Ureter (tissue), 1 donor: ENCODE data around the gene DAPK1. TPM values are rescaled to one million over a fixed set of nuclear protein-coding genes. Genes with fewer than 3 reads are reported as not detected.

Source experiments
- DNase-seq: peaks from one replicate; pipeline ENCODE4 v3.0.0-alpha.2; 2020; ENCODE audit warnings: low spot score
- total RNA-seq: library from RNA; stranded (reverse); gene quantifications from one replicate; pipeline ENCODE4 v1.2.4, GENCODE V29; 2023
- donor health status: DM: yes; HTN: yes; CAD: no.

DAPK1 gene
- total RNA-seq, 1 donor from 2014 or later = 100 TPM

DNA sequence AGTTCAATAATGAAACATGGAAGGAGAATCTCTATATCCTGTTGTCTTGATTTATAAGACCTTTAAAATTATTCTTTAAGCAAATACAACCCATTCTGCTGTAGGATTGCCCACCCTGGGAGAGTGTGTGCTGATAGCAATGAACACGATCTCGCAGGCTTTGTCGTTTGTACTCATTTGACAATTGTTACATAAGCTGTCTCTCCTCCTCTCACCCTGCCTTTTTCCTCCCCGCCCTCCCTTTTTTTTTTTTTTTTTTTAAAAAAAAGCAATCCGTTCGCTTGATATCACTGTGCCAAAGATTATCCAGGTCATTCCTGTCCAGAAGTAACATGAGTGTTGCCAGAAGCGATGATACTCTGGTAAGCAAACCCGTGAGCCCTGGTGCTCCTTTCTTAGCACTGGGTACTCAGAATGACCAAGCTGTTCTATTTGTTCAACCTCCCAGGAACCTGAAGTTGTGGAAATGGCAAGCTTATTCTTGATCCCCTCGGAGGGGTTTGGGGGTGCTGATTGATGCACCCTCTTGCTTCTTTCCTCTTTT lies 145.5 kb downstream of the DAPK1 start:
- DNase-seq = no peak

DNA sequence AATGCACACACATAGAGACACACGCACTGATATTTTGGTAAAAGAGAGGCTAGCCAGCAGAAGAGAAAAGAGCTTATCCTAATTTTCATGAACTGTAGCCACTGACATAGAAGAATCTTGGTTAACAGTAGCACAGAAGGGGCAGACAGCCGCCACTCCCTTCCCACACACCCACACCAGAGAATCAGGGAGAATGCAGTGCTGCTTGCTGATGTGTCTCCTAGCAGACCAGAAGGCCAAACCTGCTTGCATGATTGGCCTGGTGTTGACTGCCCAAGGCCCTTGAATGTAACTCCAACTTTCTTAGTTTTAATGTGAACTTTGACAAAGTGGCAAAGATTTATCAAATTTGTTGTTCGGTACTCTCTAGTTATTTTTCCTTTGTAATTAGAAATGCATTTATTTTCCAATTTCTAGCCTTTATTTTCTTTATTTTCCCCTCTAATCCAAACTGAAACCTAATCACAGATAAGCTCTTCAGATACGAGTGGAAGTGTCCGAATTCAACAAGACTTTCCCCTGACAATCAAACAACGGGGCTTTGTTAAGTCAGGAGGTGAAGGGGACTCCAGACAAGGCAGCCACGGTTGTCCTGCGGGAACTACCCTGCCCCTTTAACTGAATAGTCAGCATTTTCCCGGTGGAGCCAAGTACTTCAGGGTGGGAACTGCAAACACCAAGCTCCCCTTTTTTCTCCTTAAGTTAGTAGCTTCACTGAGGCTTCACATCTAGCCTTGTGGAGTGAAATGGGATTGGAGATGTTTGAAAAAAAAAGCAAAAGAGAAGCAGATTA lies 146.3 kb downstream of the DAPK1 start:
- no peak for DNase-seq

DNA sequence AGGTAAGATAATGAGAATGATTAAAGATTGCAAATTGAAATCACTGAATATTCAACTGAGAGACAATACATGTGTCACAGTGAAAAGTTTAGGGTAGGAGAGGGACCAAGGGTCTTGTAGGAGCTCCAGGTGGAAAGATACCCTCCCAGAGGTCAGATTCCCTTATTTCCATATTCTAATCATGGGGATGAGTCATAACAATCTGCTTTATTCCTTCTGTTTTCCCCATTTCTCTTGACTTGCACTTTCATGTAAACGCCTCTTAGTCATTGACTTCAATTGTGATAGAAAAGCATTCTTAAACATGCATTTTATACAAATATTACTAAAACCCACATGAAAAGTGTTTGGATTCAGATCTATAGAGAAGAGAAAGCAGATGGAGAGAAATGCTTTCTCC lies 147.0 kb downstream of the DAPK1 start:
- no peak for DNase-seq

DNA sequence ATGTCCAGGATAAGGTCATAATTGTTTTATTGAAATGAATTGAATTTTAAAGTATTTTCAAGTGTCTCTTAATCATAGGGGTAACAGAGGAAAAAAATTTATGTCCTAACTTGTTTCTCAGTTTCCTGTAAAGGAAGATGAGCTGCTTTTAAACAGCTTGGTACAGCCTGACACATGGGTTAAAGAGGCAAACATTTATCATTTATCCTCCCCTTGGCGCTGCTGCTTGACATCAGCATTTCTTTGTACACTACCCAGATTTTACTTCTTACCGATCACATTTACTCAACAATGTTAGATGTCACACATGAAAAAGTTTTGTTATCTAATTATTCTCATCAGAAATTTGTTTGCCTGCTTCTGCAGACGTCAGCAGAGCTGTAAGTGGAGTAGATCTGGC lies 148.9 kb downstream of the DAPK1 start:
- DNase-seq = no peak

DNA sequence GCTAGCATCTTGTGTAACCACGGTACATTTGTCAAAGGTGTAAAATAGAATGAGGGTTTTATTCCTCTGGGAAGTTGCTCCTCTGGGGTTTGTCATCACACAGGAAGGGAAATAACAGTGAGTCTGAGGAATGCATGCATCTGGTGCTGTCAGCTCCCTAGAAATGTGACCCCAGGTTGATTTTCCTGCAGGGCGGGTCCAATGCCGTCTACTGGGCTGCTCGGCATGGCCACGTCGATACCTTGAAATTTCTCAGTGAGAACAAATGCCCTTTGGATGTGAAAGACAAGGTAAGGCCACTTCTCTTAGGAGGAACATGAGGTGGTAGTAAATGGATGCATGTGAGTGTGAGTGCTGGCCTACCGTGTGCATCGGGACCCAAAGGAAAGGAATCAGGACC lies 149.4 kb downstream of the DAPK1 start:
- DNase-seq = no peak

DNA sequence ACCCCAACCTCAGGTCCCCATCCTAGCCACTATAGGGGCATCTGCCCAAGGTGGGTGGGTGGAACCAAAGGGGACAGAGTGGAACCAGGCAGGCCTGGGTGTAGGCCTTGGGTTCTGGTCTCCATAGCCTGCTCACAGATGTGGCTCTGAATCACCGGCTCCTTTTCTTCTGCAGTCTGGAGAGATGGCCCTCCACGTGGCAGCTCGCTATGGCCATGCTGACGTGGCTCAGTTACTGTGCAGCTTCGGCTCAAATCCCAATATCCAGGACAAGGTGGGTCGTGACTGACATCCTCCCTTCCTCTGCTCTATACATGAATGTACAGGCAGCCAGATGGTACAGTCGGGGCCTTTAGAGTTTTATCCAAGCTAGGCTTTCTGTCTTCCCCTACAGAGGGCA lies 150.9 kb downstream of the DAPK1 start:
- no peak for DNase-seq

DNA sequence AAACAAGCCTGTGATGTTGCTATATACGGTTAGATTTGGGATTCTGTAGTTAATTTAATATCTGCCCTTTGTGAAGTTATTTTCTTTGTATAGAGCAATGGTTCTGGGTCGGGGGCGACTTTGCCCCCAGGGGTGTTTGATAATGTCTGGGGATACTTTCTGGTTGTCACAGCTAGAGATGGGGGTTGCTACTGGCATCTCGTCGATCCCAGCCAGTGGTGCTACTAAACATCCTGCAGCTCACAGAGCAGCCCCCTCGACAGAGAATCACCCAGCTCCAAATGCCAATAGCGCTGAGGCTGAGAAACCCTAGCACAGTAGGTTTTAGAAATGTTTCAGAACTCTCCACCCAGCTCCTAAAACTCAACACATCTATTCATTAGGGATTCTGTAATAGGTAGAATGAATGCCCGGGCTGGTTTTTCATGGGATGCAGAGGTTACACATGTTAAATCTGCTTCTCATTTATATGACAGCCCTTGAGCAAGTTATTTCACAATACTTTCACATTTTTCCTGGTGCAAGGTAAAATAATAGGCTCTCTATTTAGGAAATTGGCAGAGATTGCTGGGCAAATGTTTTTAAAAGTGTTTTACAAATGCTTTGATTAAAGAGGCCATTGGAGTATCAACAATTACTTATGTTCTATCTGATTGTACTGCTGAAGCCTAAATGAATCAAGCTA lies 153.1 kb downstream of the DAPK1 start:
- no peak for DNase-seq

DNA sequence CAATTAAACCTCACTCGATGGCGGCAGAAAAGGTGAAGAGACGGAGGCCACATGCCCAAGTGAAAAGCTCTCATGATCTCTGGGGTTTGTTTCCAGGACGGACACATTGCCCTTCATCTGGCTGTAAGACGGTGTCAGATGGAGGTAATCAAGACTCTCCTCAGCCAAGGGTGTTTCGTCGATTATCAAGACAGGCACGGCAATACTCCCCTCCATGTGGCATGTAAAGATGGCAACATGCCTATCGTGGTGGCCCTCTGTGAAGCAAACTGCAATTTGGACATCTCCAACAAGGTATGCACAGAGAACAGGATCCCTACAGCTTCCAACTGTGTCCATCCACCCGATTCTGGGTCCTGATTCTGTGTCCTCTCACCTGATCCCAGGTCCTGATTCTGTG lies 153.8 kb downstream of the DAPK1 start:
- no peak for DNase-seq

DNA sequence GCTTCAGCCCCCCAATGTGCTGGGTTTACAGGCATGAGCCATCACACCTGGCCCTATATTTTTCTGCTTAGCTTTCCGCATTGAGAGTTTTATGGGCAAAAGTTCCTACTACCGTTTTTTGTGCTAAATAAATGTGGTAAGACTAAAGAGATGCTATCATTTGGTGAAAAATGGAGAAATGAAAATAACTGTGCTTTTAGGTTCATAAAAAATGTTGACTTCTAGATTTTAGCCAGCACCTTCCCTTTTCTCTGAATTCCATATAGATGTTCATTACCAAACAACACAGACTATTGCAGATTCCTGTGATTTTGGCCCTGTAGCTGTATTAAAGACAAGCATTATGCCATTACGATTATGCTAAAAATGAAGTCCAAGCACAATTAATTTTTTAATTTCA lies 156.3 kb downstream of the DAPK1 start:
- no peak for DNase-seq

DNA sequence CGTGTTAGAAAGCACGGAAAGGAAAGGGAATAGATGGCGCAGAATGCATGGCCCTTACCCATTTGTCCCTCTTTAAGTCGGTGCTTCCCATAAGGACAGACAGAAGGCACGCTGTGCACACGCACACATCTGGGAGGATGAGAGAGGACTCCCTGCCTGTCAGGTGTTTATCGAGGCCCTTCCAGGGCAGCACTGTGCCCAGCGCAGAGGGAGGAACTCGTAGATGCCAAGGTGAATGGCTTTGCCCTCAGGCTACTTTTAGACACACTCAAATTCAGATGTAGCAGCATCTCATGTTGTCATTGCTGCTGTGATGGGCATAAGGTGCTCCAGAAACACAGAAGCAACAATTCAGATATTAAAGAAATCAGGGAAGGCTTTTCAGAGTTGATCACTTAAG lies 158.1 kb downstream of the DAPK1 start:
- DNase-seq = no peak

DNA sequence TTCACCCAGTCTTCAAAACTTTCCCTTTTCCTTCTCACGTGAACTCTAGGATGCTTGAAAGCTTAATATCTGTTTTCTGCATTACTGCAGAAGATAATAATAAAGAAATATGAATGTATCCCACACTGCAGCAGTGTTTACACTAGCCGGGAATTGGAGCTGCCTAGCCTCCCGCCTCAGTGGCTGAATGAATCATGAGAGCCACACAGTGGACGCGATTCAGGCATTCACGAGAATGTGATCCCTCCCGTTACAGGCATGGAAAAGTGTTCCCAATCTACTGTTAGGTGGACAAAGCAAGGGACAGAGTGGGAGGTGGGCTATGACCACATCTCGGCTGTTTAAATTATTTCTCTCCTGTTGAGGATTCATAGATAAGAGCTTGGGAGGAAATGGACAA lies 158.8 kb downstream of the DAPK1 start:
- DNase-seq = no peak

DNA sequence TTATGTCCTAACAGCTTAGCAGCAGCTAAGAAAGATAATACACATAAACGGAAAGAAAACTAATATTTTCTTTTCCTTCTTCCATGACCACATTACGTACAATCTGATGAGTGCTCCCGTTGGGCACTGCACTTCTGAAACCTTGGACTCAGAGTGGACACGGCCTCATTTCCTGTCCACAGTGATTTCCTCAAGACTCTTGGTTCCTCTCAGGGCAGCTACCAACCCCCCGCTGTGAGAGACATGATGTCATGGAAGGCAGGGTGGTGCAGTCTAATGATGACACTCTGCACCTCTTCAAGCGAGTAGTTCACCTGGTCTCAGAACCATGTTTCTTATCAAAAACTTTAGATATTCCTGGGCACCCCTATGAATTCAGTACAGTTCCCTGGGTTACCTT lies 159.5 kb downstream of the DAPK1 start:
- DNase-seq = no peak

DNA sequence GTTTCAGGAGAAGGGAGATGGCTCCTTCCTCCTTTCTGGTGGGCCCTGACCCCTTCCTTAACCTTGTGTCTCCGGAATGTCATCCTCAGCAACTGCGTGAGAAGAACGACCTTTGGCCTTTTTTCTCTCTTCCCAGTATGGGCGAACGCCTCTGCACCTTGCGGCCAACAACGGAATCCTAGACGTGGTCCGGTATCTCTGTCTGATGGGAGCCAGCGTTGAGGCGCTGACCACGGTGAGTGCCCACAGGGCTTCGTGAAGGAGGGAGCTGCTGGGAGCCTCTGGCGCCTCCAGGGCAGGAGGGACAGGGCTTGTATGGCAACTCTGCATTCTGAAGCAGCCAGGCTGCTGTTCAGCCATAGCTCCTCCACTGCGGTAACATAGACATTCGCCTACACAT lies 160.2 kb downstream of the DAPK1 start:
- no peak for DNase-seq

DNA sequence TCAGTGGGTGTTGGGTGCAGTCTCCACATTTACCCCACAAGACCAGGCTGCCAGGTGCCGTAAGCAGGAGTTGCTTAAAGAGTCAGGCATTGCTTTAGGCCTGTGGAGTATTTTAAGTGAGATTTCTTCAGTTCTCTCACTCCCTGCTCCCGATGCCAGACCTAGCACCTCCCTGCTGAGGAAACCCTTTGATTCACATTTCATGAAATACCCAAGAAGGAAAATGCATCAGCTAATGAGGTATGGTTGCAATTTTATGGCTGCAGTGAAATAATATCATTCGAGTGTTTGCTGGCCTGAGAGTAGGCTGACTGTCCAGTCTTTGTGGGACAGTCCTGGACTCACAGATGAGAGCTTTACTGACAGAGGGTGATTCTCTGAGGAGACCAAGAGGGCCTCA lies 160.8 kb downstream of the DAPK1 start:
- no peak for DNase-seq

DNA sequence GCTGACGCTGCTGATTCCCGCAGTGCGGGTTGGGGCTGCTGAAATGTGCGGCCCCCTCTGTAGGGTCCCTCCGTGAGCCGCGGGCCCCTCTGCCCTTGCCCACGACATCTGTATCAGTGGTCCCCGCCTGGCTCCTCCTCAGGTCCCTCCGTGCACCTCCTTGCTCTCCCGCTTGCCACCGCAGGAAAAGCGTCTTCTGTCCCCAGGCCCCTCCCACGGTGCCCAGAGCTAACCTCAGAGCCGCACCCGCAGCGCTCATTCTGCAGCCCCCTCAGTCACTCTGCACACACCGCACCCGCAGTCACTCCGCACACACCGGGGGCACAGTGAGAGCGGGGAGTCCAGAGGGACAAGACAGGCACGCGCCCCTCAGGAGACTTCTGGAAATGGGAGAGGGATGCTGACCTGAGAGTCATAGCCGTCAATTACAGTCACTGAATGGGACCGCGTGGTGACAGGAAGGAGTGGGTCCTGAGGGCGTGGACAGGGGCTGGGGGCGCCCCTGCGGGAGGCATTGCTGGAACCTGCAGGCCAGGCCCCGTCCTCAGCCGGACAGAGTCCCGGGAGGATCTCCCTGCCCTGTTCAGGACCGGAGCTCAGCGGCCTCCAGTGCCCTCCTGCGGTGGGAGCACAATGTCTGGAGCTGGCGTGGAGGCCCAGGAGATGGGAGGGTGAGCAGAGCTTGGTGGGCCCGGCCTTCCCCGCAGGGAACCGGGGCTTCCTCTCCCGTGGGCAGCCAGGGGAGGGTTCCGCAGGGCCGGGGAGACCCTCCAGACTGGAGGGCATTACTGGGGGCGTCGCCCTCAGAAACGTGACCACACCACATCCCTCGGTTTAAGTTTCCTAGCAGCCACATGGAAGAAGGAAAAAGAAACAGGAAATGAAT lies 162.1 kb downstream of the DAPK1 start:
- no peak for DNase-seq

DNA sequence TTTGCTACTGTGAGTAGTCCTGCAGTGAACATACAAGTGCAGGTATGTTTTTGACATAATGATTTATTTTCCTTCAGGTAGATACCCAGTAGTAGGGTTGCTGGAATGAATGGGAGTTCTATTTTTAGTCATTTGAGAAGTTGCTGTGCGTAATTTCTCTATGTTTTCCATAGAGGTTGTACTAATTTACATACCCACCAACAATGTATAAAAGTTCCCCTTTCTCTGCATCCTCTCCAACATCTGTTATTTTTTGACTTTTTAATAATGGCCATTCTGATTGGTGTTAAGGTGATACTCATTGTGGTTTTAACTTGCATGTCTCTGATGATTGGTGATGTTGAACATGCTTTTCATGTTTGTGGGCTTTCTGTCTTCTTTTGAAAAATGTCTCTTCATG lies 163.6 kb downstream of the DAPK1 start:
- DNase-seq = no peak

DNA sequence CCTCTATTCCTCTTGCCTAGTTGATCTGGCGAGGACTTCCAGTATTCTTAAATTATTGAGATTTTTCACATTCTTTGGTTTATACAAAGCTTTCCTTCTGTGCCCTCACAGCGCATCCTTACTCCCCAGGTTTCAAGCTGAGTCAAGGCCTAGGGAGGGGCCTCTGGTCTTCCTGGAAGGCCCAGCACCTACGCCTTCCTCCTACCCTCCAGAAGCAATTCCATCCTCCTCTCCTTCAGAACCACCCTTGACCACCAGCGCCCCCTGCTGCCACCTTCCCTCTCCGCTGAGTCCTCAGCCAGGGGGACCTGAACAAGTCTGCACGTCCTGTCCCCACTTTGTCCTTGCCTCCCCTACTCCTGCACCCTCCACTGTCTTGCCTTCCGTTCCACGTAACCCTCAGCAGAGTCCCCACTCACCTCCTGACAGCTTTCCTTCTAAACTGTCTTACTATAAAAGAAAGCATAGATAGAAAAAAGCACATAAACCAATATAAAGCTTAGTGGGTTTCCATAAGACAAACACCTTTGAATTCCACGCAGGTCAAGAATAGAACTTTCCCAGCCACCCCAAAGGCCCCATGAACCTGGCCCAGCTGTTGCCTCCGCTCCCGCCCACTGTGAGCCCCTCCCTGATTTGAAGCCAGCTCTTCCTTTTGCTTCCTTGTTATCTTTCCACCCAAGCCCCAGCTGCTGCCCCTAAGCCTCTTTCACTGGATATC lies 165.3 kb downstream of the DAPK1 start:
- no peak for DNase-seq

DNA sequence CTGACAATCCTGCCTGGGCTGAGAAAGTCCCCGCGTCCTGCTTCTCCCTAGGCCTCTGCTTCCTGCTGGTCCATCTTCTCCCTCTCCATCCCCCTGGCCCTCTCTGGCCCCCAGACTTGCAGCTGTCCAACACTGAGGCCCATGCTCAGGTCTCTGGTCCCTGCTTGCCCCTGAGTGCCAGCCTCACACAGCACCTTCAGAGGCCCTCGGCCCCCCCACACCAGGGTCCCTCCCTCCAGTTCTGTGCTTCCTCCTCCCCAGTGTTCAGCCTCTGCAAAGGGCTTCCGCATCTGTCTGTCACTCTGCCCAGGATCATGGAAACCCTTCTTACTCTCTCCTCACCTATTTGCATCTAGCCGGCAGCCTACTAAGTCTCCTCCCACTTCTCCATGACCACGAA lies 165.9 kb downstream of the DAPK1 start:
- DNase-seq = no peak

DNA sequence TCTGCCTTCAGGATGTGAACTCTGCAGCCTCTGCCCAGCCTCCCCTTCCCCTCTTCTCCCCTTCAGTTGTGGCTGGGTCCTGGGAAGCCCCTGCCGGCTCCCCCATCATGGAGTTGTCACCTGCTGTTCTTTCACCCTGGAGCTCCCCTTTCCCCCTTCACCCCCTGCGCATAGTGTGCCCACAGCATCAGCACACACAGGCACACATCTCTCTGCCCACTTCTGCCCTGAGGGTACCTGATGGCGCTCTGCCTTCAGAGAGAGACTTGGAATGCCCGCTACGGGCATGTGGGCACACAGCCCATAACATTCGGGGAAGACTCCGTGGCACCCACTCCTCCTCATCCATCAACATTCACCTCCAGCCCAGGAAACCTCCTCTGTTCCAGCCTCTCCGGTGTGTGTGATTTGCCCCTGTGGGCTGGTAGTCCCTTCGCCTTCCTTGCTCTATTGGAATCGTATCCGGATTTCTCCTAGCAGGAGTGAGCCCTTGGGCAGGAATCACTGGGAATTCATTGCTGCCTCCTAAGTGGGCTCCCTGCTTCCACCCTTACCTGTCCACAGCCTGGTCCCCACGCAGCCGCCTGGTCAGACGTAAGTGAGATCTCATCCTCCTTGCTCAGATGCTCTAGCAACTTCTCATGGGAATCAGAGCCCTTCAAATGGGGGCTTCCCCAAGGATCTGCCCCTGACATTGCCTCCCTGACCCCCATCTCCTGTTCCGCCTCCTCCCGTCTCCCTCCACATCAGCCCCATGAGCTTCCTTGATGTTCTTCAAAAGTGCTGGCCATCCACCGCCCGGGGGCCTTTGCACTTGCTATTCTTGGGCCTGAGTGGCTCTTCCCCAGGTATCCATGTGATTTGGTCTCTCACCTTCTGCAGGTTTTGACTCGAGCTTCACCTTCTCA lies 166.7 kb downstream of the DAPK1 start:
- no peak for DNase-seq

DNA sequence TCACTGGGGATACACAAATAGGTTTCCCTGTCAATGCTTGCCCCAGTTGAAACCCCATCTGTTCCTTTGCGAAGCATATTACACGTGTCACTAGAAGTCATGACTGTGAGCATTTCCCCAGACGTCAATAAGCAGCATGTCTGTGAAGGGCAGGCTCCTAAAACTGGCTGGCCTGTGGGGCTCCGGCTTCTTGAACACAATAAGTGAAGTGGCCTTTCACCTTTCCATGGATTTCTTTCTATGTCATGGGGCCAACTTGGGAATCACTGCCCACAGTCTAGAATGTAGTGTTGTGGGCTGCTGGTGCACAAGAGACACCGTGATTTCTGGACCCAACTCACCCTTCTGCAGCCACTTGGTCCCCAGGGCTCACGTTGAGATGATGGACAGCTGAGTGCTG lies 167.8 kb downstream of the DAPK1 start:
- DNase-seq = no peak
